Caco-2 (cell line): ENCODE results near the gene HNF1A. TPM values are rescaled to one million over a fixed set of nuclear protein-coding genes. Genes with fewer than 3 reads are reported as not detected.

Experiments used
- BruUV-seq: library from RNA; stranded (reverse); fragments of 400-500 nt; replicated peaks from 2 replicates; lab custom pipeline; 2021; lab: Mats Ljungman, UMichigan
- CTCF ChIA-PET: fragments of 300-600 bp; sonication (Branson Sonifier 250); formaldehyde crosslinking; loops from one replicate; lab custom pipeline; 2022; ENCODE audit warnings: antibody characterized with exemption; lab: Charles Lee
- POLR2A ChIA-PET: fragments of 300-600 bp; sonication (Branson Sonifier 250); formaldehyde crosslinking; loops from one replicate; lab custom pipeline; 2022; ENCODE audit warnings: antibody characterized with exemption; lab: Charles Lee
- DNase-seq, 2 experiments: peaks; one replicate each; pipeline versions ENCODE4 v3.0.0 to v3.0.0-alpha.2; 2020 to 2022
- H3K27me3 ChIP-seq: replicated peaks from 2 replicates; pipeline ENCODE4 v1.6.0; 2011; ENCODE audit warnings: low read length; ENCODE audit not compliant: control insufficient read depth, insufficient read depth
- H3K36me3 ChIP-seq: 2 replicates; pipeline ENCODE4 v1.5.1; 2011; ENCODE audit warnings: low read length; ENCODE audit not compliant: control insufficient read depth, insufficient read depth
- H3K4me1 ChIP-seq: fragments of 250-450 bp; sonication (Bioruptor Pico); 2 replicates; pipeline ENCODE4 v1.5.1; 2020; ENCODE audit warnings: mild to moderate bottlenecking
- H3K4me3 ChIP-seq: 2 replicates; pipeline ENCODE4 v1.5.1; 2011; ENCODE audit warnings: low read depth, mild to moderate bottlenecking, control low read depth, low read length
- H3K9me3 ChIP-seq: fragments of 250-450 bp; sonication (Bioruptor Pico); 2 replicates; pipeline ENCODE4 v1.5.1; 2020; ENCODE audit warnings: mild to moderate bottlenecking, moderate library complexity
- H3K27ac Mint-ChIP-seq: one replicate; pipeline ENCODE4 v1.8.0; 2022; ENCODE audit warnings: mixed read lengths; ENCODE audit not compliant: unreplicated experiment
- H3K27me3 Mint-ChIP-seq: one replicate; pipeline ENCODE4 v1.8.0; 2022; ENCODE audit warnings: mixed read lengths; ENCODE audit not compliant: insufficient read depth, unreplicated experiment
- H3K36me3 Mint-ChIP-seq: one replicate; pipeline ENCODE4 v1.8.0; 2022; ENCODE audit warnings: mild to moderate bottlenecking, mixed read lengths; ENCODE audit not compliant: insufficient read depth, unreplicated experiment
- H3K4me1 Mint-ChIP-seq: one replicate; pipeline ENCODE4 v1.8.0; 2022; ENCODE audit warnings: low read depth, mixed read lengths; ENCODE audit not compliant: unreplicated experiment
- H3K4me3 Mint-ChIP-seq: one replicate; pipeline ENCODE4 v1.8.0; 2022; ENCODE audit warnings: mild to moderate bottlenecking, moderate library complexity, mixed read lengths; ENCODE audit not compliant: unreplicated experiment
- H3K9me3 Mint-ChIP-seq: one replicate; pipeline ENCODE4 v1.8.0; 2022; ENCODE audit warnings: mixed read lengths; ENCODE audit not compliant: unreplicated experiment
- intact Hi-C: fragments of 100-400 bp; cut with micrococcal nuclease; formaldehyde crosslinking; loops from one replicate; pipeline ENCODE4 v1.10.0; 2022; ENCODE audit not compliant: unreplicated experiment
- total RNA-seq: library from RNA; stranded (reverse); gene quantifications from 2 replicates; pipeline ENCODE4 v1.2.3, GENCODE V29; 2022
- TF ChIP-seq, protein P1 (sequence below), 2 experiments: fragments of 200-600 bp in 1 of 2; IDR thresholded peaks; 1 replicate in 1 of 2; 2 replicates in 1 of 2; pipeline versions ENCODE4 v1.5.1 to v1.8.0; 2011 to 2022; ENCODE audit warnings: antibody characterized with exemption in 1 of 2, control low read depth in 1 of 2, inconsistent platforms in 1 of 2, low read depth in 1 of 2, low read length in 1 of 2, mild to moderate bottlenecking in 1 of 2, moderate library complexity in 1 of 2; ENCODE audit not compliant: insufficient read depth in 1 of 2, severe bottlenecking in 1 of 2, unreplicated experiment in 1 of 2

The HNF1A gene
- total RNA-seq, 1 experiment from 2014 or later: 41.2 TPM

DNA sequence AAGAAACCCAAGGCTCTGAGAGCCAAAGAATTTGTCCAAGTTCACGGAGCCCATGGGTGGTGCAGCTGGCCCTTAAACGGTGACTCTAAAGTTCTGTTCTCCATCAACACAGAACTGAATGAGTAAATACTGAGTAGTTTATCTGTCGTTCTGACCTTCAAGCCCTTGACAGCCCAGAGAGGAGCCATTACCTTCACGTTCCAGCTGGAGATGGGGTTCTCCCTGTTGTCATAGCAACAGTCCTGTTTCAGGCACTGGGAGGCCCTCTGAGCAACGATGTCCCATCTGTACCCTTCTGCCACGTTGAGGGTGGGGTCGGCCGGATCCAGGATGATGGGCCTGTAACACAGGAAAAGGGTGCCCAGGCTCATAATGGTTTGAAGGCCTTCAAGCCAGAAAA, 45.5 kb downstream of the HNF1A start:
- H3K4me1 Mint-ChIP-seq: peaks cover 10% of the 10 kb centered on the region
- peaks cover 13% of the 10 kb centered on the region for H3K9me3 ChIP-seq
- ChIA-PET POLR2A (no interaction called here), CTCF (no interaction called here)
- H3K36me3 ChIP-seq: no peaks in the 10 kb centered on the region; the same call in 1 of the 2 replicates
- no peaks in the 10 kb centered on the region for H3K9me3 Mint-ChIP-seq
- no peaks in the 10 kb centered on the region for H3K27me3 ChIP-seq
- peaks cover 33% of the 10 kb centered on the region for H3K4me1 ChIP-seq
- no peak overlapping the region for H3K4me3 Mint-ChIP-seq
- DNase-seq: no peak
- TF ChIP-seq, protein P1, sequence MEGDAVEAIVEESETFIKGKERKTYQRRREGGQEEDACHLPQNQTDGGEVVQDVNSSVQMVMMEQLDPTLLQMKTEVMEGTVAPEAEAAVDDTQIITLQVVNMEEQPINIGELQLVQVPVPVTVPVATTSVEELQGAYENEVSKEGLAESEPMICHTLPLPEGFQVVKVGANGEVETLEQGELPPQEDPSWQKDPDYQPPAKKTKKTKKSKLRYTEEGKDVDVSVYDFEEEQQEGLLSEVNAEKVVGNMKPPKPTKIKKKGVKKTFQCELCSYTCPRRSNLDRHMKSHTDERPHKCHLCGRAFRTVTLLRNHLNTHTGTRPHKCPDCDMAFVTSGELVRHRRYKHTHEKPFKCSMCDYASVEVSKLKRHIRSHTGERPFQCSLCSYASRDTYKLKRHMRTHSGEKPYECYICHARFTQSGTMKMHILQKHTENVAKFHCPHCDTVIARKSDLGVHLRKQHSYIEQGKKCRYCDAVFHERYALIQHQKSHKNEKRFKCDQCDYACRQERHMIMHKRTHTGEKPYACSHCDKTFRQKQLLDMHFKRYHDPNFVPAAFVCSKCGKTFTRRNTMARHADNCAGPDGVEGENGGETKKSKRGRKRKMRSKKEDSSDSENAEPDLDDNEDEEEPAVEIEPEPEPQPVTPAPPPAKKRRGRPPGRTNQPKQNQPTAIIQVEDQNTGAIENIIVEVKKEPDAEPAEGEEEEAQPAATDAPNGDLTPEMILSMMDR (IDR thresholded peaks at IDR 0.05; ENCODE audit: insufficient read depth in 1 of 2, low read depth in 1 of 2, low read length in 1 of 2, severe bottlenecking in 1 of 2, unreplicated experiment in 1 of 2): no peak
- no TSS peak for BruUV-seq
- H3K4me3 ChIP-seq: no peak overlapping the region
- H3K27me3 Mint-ChIP-seq: no peaks in the 10 kb centered on the region
- peak overlapping the region; percentile 8 for H3K27ac Mint-ChIP-seq
- intact Hi-C loops: no loop called here
- H3K36me3 Mint-ChIP-seq: peaks cover 16% of the 10 kb centered on the region

- TSS peak; percentile 41 for BruUV-seq
- Mint-ChIP-seq H3K4me3 (peak overlapping the region; percentile 61), H3K4me1 (peaks cover 10% of the 10 kb centered on the region), H3K36me3 (peaks cover 16% of the 10 kb centered on the region), H3K9me3 (no peaks in the 10 kb centered on the region), H3K27me3 (no peaks in the 10 kb centered on the region), H3K27ac (peak overlapping the region; percentile 90)
- TF ChIP-seq, protein P1 (IDR thresholded peaks at IDR 0.05; ENCODE audit: insufficient read depth in 1 of 2, low read depth in 1 of 2, low read length in 1 of 2, severe bottlenecking in 1 of 2, unreplicated experiment in 1 of 2): no peak
- no peaks in the 10 kb centered on the region; the same call in 1 of the 2 replicates for H3K36me3 ChIP-seq
- no peak overlapping the region for H3K4me3 ChIP-seq
- intact Hi-C loops: no loop called here
- CTCF ChIA-PET: interaction anchor here (0.6 to 0.7 kb wide), 3 partner anchors 8 to 20 kb away, joined by 3 to 4 read pairs (median 3); no protein-coding TSS in a partner anchor
- peak; percentile 86 to 92 for DNase-seq
- H3K9me3 ChIP-seq: peaks cover 13% of the 10 kb centered on the region
- H3K27me3 ChIP-seq: no peaks in the 10 kb centered on the region
- peaks cover 33% of the 10 kb centered on the region for H3K4me1 ChIP-seq
- POLR2A ChIA-PET: interaction anchor here (1.3 kb wide), 1 partner anchor 54 kb away, joined by 5 read pairs; no protein-coding TSS in a partner anchor
Observed at GRCh38 chr12:121025442-121026226, 47.3 kb downstream of the HNF1A start.

DNA sequence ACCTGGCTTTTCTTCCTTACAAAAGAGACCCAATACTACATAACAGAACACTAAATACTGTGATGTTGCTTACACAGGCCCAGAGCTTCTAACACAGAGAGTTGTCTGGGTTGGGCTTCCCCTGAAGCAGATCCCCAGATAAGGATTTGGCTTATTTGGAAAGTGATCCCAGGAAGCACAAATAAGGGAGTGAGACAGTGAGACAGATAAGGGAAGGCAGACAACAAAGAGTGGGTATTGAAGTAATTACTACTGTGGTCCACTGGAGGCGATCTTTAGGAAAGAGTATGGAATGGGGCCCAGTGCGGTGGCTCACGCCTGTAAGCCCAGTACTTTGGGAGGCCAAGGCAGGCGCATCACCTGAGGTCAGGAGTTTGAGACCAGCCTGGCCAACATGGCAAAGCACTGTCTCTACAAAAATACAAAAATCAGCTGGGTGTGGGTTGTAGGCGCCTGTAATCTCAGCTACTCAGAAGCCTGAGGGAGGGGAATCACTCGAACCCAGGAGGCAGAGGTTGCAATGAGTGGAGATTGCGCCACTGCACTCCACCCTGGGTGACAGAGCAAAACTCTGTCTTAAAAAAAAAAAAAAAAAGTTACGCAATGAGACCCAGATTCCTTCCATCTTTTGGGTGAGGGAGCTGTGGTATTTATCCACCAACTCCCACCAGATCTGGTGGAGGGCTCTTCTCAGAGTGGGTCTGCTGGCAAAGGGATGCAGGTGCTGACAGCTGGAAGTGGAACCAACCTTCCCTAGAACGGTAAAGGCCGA, 48.1 kb downstream of the HNF1A start:
- H3K9me3 ChIP-seq: peaks cover 13% of the 10 kb centered on the region
- H3K27me3 Mint-ChIP-seq: no peaks in the 10 kb centered on the region
- no peaks in the 10 kb centered on the region for H3K9me3 Mint-ChIP-seq
- DNase-seq: peak in 1 of 2 experiments; percentile 59
- intact Hi-C loops: no loop called here
- H3K4me1 Mint-ChIP-seq: peaks cover 10% of the 10 kb centered on the region
- peak overlapping the region; percentile 90 for H3K27ac Mint-ChIP-seq
- no peak overlapping the region for H3K4me3 ChIP-seq
- BruUV-seq: TSS peak; percentile 98
- no peaks in the 10 kb centered on the region; the same call in 1 of the 2 replicates for H3K36me3 ChIP-seq
- ChIA-PET CTCF (interaction anchor here (0.6 to 0.7 kb wide), 2 partner anchors 8 to 21 kb away, joined by 3 to 4 read pairs; no protein-coding TSS in a partner anchor), POLR2A (interaction anchor here (1.3 kb wide), 1 partner anchor 55 kb away, joined by 5 read pairs; no protein-coding TSS in a partner anchor)
- peaks cover 16% of the 10 kb centered on the region for H3K36me3 Mint-ChIP-seq
- TF ChIP-seq, protein P1 (IDR thresholded peaks at IDR 0.05; ENCODE audit: insufficient read depth in 1 of 2, low read depth in 1 of 2, low read length in 1 of 2, severe bottlenecking in 1 of 2, unreplicated experiment in 1 of 2): peak; percentile 24 to 45
- H3K4me3 Mint-ChIP-seq: peak overlapping the region; percentile 61
- H3K4me1 ChIP-seq: peaks cover 33% of the 10 kb centered on the region
- H3K27me3 ChIP-seq: no peaks in the 10 kb centered on the region
